Activated CD4-positive, alpha-beta T cell treated with anti-CD3 and anti-CD28 coated beads for 1 hour (primary cell): ENCODE measurements around the gene HDLBP.
"Not testable (repeated sequence)": the region's sequence is repeated elsewhere in the genome, so short reads cannot be mapped to it uniquely, and the experiment has no call there.

Experiments
- DNase-seq: peaks from one replicate; pipeline ENCODE4 v3.0.0-alpha.2; 2020

The HDLBP gene

DNA sequence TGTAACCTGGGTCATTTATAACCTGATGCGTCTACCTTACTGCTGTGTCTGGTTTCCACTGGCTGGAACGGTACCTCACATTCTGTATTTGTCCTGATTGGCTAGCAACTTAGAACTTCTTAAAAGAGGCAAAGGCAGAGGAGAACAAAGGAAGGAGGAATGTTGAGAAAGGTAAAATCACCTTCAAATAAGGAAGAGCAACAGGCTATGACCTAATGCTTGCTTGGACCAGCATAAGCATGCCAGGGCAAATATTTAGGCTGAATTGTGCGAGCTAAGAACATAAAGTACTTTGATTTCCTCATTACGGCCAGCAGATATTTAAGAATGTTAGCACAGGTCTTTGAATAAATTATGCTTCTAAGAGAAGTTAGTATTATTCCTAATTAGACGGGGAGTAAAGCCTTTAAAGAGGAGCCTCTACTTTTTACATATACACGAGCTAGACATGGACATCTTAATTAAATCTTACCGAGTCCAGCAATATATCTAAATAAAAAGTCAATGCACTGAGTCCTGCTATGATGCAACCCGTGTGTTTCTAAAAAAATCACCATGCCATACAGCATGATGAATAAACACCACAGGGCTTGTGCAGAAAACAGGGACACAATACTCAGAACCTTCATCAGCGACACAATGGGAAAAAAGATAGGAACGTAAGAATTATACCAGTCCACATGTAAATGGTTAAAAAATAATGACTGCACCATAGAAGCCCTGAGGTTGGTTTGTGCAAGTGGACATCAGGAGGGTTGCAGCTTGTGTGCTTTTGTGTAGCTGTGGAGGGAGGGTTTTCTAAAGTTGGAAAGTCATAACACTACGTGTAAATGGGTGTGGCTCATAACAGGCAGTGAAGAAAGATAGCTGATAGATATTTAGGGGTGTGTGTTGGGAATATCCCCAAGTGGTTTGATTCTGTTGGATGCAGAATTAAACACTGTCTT is 14.5 kb upstream of the HDLBP start:
- no peak for DNase-seq

DNA sequence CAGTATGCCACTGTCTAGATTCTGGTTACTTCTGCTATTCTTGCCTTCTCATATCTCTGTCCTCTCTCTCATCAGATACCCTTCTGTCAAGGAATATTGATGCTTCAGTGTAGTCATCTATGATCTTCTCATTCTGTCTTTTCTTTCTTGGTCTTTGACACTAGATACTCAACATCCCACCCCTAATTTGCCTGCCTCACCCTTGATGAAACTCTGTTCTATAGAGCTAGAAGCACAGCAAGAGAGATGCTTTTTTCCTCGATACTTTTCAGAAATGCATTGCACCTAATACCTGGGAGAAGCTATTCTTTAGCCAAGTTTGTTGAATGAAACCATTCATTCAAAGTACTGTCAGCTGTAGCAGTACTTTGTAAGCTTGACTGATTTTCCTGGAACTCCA is 9.8 kb upstream of the HDLBP start:
- no peak for DNase-seq

DNA sequence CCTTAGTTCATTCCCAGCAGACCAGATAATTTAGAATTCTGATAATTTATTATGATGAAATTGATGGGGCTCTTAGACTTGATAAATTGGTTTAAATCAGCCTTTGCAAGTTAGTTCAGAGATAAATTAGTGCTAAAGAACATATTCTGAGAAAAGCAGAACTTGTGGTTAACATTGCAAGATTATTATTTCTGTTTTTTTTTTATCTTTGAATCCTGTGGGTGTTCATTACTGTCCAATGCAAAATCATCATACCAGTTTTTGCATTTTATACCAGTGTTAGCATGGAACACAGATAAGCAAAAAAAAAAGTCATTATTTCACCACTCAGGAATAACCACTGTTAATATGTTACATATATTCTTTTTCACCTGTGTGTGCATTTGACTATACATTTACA is 9.3 kb upstream of the HDLBP start:
- DNase-seq = no peak

DNA sequence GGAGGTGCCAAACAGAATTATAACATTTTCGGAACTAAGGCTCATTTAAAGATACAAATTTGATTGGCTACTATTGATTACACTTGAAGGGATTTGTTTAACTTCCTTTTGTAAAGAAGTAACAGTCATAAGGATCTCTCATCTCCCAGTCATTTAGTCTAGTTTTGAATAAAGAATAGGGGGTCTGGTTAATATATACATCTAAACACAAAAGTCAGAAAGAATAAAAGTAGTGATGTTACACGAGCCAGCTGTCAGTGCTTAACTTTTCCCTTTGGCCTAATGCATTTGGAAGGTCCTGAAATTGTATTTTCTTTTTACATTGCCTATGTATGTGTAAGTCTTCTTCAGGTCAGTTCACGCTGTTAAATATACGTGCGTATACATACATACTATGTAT is 8.3 kb upstream of the HDLBP start:
- no peak for DNase-seq

DNA sequence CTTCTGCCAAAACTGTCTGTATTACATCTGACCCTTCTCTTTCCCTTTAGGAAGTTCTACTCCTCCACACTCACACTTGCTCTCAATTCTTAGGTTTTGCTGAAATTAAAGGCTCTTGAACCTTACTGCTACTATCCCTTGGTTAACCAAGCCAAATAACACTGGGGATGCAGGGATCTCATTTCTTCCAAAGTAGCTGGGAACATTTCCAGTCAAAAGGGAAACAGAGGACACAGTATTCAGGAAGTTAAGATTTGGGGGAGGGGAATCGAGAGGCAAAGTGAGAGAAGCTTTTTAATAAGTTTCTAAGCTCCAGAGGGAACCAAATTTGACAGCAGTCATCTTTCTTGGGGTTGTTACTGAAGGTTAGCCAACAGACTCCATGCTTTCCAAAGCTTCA is 6.4 kb upstream of the HDLBP start:
- no peak for DNase-seq

DNA sequence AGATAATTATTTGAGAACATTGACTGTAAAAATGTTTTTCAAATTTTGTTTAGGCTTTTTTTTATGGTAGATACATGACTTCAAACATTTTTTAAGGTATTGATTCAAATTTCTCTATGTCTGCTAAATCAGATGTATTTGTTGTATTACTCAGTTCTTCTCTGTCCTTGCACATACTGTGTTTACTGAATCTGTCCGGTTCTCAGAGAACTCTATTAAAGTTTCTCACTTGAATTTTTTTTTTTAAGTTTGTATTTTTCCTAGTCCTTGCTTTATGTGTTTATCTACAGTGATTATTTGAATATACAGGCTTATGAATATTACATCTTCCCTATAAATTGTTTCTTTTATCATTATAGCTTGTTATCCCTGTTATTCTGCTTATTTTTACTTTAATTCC is 5.6 kb upstream of the HDLBP start:
- no peak for DNase-seq

DNA sequence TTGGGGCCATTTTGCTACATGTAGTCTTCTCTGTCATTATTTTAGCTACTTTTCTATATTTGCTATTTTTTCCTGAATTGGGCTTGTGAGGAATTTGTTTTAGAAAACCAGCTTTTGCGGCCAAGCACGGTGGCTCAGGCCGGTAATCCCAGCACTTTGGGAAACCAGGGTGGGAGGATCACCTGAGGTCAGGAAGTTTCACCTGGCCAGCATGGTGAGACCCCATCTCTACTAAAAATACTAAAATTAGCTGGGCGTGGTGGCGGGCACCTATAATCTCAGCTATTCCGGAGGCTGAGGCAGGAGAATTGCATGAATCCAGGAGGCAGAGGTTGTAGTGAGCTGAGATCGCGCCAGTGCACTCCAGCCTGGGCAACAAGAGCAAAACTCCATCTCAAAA is 4.9 kb upstream of the HDLBP start:
- DNase-seq = no peak

DNA sequence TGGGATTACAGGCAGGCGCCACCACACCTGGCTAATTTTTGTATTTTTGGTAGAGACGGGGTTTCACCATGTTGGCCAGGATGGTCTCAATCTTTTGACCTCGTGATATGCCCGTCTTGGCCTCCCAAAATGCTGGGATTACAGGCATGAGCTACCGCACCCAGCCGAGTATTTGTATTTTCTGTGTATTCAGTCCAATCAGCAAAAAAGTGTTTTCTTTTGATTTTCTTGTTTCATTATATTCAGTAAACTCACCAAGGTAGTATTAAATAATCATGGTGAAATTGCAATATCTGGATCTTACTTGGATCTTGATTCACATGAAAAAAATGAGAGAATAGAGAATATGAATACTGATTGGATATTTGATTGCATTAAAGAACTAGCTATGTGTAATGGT is 3.4 kb upstream of the HDLBP start:
- not testable (repeated sequence) for DNase-seq

DNA sequence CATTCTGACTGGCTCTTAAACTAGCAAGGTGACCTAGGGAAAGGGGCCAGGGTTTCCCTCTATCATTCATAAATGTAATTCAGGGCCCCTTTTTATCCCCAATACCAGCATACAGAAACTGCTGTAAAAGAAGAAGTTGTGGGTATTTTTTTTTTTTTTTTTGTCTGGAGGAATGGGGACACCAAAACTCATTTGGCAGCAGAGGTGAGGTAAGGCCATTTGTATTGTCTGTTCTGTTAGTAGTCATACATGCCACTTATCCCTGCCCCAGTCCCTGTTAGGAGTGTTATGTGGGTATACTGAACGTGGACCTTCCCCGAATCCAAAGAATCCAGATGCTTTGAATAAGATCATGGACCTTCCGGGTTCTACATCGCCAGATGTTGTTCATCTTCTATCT is 1.9 kb upstream of the HDLBP start:
- DNase-seq = no peak

DNA sequence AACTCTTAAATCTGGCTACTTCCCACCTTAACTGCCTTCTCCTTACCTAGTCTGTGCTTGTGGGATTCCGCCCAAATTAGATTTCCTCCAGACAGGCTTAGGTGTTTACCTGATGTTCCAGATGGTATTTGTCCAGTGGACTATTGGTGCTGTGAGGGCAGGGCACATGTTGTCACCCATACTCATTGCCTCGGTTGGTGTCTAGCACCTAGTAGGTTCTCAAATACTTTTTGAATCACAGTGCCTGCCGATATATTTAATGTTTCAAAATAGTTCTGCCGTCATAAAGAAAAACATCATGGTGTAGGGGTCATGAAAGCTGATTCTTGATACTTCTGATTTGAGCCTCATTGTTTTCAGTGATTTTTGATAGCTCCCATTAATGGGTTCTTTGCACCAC is 1.4 kb upstream of the HDLBP start:
- DNase-seq = no peak

DNA sequence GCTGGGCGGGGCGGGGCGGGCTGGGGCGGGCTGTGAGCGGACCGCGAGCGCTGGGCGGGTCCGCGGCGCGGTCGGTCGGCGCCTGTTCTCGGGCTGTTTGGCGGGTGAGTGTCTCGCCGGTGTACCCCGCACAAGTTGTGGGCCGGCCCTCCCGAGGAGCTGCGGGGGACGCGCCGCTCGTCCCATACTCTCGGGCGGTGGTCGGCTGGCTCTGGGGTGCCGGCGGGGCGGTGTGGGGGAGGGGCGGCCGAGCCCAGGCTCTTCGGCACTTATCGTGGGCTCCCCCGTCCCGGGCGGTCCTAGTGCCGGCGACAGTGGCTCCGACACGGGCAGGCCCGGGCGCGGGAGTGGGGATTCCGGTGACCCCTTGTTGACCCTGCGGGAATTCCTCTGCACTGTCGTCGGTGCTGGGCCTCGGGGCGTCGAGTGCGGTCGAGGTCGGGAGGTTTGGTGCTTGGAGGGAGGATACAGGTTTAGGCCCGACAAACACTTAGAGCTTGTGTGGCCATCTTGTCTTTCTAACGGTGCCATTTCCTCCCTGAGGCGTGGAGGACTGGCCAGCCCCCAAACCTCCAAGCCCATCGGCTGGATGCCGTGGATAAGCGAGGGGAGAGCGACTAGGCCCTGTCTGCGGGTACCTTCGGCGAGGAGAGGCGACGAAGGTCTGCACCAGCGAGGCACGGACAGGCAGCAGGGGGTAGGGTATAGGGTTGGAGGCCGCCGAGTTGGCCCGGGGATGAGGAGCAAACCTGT is 583 bp upstream of the HDLBP start, which contains the start of gene SEPTIN2:
SEPTIN2 (plus strand) TSS at position 47 of the 753 bp plus-strand sequence. CDS start 8,308 bp downstream, outside the sequence.
- no peak for DNase-seq

DNA sequence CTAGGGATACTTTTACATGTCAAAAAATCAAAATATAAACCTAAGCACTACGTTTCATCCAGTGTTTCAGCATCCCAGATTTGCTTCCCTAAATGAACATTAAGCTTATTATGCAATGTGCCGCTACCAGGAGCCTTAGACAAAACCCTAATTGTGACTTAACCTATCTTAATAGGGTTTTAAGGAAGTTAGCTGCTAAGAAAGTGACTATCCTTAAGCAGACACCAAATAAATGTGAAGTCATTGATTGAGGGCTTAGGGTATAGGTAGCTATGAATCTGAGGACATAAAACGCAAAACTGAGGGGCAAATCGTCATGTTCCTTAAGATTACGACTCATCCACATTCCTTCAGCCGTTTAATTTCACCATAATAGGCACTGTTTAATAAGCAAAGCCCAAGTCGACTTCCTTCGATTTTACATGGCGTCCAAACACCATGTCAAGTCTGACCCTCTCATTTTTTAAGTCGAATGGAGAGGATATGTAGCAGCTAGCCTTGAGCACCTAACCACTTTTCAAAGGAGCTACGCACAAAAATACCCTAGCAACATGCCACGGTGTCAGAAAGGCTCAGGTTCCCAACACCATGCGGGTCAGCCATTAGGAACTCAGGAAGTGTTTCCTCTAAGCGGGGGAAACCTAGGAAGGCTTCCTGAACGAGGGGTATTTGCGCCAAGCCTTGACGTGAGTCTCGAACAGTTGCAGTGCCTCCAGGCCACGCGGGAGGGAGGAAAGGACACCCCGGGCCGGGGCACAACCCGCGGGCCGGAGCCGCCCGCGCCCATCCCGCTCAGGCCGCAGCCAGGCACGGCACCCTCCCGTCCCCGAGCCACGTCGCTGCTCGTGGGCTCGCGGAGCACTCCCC is 1.0 kb downstream of the HDLBP start:
- no peak for DNase-seq

DNA sequence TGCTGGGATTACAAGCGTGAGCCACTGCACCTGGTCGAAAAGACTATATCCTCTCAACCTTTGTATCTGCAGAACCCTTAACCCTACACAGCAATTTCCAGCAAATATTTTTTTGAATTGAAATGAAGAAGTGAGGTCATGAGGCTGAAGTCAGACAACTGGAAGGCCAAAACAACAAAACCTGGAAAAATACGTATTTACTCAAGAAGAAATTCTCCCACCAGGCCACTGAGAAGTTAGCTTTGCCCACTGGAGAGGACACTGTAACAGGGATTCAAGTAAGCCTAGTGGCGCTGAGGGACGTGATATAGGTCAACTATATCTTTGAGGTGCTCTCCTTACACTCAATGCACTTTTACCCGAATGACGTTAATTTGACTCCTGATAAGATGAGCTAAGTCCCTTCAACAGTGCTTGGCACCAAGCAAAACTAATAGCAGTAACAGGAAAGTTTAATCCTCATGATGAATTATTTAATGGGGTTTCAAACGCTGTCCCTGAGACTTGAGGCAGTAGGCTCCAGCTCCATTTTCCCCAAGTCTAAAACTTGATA is 1.9 kb downstream of the HDLBP start:
- no peak for DNase-seq

DNA sequence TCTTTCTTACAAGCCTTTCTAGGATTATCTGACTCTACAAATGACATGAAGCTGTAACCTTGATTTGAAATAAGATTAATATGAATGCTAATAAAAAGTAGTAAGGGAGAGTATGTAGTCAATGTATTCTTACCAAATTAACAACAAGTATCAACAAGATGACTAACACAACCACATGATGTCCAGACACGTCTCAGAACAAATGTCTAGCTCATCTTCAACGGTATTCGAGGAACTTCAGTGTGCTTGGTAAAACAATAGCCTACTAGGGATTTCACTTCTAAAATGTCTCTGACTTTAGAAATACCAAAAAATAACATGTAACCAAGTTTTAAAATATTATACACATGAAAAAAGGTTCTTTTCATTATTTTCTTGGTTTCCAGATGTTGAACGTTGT is 3.4 kb downstream of the HDLBP start:
- DNase-seq = no peak

DNA sequence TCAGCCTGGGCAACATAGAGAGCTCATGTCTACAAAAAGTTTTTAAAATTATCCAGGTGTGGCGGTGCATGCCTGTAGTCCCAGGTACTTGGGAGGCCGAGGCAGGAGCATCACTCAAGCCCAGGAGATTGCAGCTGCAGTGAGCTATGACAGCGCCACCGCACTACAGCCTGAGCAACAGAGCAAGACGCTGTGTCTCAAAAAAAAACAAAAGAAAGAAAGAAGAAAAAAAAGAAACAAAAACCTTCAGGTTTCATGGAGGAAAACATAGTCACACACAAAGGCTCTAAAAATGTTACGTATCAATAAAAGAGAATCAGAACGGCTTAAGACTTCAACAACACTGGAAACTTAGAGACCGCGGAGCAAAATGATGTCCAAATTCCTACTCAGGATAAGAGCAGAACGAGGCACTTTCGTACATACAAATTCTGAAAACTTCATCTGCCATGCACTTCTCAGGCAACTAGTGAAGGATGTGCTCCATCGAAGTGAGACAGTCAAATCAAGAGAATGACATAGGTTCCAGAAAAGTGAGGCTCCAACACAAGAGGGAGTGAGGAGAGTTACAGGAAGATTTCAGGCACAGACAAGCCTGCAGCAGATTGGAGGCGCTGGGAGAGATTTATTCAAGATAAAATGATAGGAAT is 4.4 kb downstream of the HDLBP start:
- DNase-seq = no peak

DNA sequence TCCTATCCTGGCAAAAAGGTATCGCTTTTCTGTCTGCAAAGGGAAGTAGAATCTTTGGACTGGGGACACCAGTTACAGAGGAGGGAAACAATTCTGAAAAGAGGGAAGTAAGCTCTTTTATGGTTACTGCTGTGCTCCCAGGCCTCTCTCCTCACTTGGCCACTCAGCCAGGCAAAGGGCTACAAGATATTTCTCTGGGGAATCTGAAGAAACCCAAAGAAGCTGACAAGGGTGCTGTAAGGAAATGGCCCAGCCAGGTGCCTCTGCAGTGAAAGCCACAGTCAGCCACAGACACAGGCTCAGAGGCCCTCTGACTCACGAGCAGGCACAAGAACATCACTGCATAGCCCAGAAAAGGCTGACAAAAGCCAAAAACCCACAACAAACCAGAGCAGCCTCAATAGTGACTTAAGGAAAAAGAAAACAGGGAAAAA is 5.8 kb downstream of the HDLBP start:
- peak; percentile 58 for DNase-seq

DNA sequence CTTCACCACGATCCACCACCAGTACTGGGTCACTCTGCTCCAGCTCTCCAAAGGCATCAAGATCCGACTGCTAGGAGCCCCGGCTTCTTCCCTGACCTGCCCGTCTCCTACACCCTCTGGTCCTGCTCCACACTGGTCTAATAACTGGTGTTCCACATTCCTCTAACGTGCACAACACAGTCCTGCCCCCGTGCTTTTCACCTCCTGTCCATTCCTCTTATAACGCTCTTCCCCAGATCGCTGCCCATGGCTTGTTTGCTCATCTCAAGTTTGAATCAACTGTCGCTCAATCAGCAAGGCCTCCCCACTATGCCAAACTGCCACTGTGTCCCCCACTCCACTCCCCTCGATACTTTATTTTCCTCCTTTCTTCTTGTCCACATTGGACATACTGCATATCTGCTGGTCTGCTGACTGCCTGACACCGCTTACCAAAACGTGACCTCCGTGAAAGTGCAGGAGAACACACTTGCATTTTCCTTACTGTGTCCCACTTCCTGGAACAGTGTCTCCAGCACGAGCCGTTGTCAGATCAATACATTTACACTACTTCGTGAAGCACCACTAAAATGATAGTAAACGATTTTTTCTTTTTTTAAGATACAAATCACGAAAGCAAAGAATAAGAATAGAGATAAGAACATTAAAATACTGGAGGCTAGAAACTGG is 6.5 kb downstream of the HDLBP start:
- no peak for DNase-seq

DNA sequence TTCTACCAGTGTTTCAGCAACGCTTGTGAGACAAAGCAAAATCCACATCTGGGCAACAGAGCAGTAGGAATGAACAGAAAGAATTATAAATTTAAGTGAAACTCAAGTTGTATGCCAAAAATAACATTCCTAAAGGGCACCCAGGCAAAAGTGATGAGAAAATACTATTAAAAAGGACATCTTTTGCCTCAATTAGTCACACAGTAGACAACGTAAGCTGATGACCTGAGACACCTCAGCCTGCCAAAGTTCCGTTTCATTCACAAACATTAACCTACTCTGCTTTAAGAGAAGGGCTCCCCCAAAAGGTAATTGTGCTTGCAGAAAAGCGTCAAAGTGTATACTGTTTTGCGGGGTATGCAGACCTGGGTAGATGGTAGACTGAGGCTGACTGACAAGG is 7.2 kb downstream of the HDLBP start:
- DNase-seq = no peak

DNA sequence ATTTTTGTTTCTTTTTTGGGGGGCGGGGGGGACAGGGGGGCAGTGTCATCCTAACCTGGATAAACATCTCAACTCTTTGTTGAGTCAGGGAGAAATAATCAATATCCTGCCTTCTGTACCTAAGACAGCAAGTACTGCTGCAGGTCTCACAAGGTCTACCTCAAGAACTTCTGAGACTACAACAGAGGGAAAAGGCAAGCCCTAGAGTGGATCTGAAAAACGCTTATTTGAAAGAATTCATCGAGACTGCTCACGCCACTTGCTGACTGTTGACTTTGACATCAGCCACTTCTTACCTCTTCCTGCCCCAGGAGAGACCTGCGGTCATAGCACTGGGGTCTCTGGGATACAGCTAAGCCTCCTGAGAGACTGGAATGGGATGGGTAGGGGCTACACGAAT is 8.4 kb downstream of the HDLBP start:
- no peak for DNase-seq

DNA sequence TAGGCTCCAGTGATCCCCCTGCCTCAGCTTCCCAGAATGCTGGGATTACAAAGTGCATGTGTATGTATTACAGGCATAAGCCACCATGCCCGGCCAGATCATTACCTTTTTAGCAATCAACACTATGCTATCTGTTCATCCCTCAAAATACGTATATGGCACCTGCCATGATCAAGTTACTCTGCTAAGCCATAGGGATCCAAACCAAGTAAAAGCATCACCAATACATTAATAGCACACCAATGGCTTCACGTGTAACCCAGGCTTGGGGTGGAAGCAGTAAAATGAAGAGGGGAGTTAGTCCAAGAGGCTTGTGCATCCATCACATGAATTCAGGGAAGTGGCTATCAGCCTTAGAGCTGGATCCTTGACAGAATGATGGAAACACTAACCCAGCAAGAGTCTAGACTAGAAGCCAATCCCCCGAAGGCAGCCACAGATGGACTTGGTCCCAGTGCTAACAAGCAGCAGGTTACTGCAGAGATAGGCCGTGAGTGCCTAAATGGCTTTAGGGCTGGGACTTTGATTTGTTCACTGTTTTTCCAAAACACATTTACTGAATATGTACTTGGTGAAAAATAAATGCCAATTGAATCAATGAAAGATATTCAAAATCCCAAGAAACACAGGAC is 11.3 kb downstream of the HDLBP start:
- DNase-seq = no peak
